Measurements from ENCODE around the gene OR10H5. TPM values are rescaled to one million over a fixed set of nuclear protein-coding genes. Genes with fewer than 3 reads are reported as not detected.

OR10H5 gene, protein sequence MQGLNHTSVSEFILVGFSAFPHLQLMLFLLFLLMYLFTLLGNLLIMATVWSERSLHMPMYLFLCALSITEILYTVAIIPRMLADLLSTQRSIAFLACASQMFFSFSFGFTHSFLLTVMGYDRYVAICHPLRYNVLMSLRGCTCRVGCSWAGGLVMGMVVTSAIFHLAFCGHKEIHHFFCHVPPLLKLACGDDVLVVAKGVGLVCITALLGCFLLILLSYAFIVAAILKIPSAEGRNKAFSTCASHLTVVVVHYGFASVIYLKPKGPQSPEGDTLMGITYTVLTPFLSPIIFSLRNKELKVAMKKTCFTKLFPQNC
- total RNA-seq = not detected in 2 replicates

DNA sequence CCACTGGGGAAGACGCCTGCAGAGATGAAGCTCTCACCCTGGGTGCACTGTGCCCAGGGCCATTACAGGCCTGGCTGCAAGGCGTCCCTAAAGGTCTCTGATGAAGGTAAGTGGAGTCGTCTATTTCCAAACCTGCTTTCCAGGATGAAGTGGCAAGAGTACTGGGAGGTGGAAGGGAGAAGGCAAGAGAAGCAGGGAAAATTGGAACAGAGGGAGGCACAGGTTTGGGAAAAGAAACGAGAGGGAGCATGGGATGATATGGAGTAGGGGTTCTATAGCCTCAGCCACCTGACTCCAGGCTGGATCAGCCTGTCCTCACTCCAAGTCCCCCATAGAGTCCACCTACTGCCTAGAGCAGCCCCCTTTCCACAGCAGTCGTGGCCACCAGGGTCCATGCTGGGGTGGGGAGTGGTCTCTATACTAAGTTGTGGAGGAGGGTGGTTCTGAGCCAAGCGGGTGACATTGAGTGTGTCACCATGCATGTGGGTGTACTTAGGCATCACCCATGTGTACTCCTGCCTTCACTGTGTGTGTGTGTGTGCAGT lies at the start of gene OR10H5:
Gene OR10H5, plus strand, starts transcription at position 51 of the 545 bp plus-strand sequence. CDS start 6,388 bp downstream, outside the sequence.

DNA sequence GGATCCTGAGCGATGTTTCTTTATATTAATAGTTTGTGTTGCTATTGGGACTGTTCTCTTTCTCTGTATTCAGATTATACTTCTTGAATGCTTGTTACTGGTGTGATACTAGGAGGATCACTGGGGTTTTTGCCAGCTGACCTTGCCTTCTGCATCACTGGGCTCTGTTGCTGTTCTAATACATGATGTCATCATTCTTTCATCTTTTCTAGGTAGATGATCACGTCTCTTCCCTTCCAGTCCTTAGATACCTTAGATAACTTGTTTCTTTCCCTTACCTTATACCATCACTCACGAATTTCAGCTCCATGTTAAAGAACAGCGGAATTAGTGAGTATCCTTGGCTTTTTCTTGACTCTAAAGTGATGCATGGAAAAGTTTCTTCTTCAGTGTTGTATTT lies 49.7 kb upstream of the OR10H5 start, which contains the start of gene OR10H3:
Gene OR10H3, plus strand, starts transcription at position 264 of the 400 bp plus-strand sequence. CDS start 3,408 bp downstream, outside the sequence.

DNA sequence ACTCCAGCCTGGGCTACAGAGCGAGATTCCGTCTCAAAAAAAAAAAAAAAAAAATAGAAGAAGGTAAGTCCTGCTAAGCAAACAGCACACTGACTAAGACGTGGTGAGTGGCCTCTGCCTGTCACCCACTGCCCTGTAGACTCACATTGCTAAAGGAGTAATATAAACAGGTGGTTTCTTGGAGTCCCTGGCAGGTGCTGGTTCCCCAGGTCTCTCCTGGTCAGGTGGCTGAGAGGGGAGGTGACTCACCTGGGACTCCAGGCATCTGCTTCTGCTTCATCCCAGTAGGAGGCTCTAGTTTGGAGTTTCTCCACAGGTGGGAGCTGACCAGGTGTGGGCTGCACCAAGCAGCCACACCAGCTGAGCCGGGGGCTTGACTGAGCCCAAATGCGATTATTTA lies 27.8 kb downstream of the OR10H5 start, which contains the start of gene OR10H1:
Gene OR10H1, minus strand, starts transcription at position 359 of the 400 bp plus-strand sequence. CDS start 7,627 bp downstream, outside the sequence.

Other genes with a start within 250 kb of the OR10H5 start
- gene CYP4F8, start 172.4 kb upstream of the OR10H5 start, total RNA-seq = not detected in 2 replicates
- gene CYP4F3, start 146.8 kb upstream of the OR10H5 start, total RNA-seq = not detected in 2 replicates
- gene CYP4F12, start 114.6 kb upstream of the OR10H5 start, total RNA-seq = 0.39 and 2.6 TPM in 2 replicates
- gene OR10H2, start 59.6 kb upstream of the OR10H5 start, total RNA-seq = not detected in 2 replicates
- not detected in 2 replicates for gene OR10H3, start 49.7 kb upstream of the OR10H5 start, total RNA-seq
- not detected in 2 replicates for gene OR10H1, start 28.0 kb downstream of the OR10H5 start, total RNA-seq
- not detected in 2 replicates for gene CYP4F2, start 110.4 kb downstream of the OR10H5 start, total RNA-seq
- gene CYP4F11, start 146.9 kb downstream of the OR10H5 start, total RNA-seq = not detected in 2 replicates
- gene OR10H4, start 161.3 kb downstream of the OR10H5 start, total RNA-seq = not detected in 2 replicates

Measured in subcutaneous preadipocyte (primary cell).